GM23338 (cell line): ENCODE data around the gene PPP1CA.

Experiments used
- CREB1 ChIP-seq: fragments of 250-450 bp; sonication (Bioruptor Pico); IDR thresholded peaks from 2 replicates; pipeline ENCODE4 v1.5.0; 2020; ENCODE audit warnings: low read depth, mild to moderate bottlenecking, moderate library complexity
- EZH2 ChIP-seq: fragments of 200-600 bp; sonication (generic); IDR thresholded peaks from one replicate; pipeline ENCODE4 v1.8.0; 2017; ENCODE audit warnings: antibody characterized with exemption, mild to moderate bottlenecking, low read depth; ENCODE audit not compliant: unreplicated experiment
- EZH2phosphoT487 ChIP-seq: fragments of 200-600 bp; sonication (generic); IDR thresholded peaks from one replicate; pipeline ENCODE4 v1.8.1; 2018; ENCODE audit warnings: antibody characterized with exemption; ENCODE audit not compliant: unreplicated experiment
- JUNB ChIP-seq: IDR thresholded peaks from one replicate; pipeline ENCODE4 v1.6.1; 2016; ENCODE audit warnings: antibody characterized with exemption; ENCODE audit not compliant: unreplicated experiment
- POLR2AphosphoS5 ChIP-seq: IDR thresholded peaks from 2 replicates; pipeline ENCODE4 v1.6.1; 2016; ENCODE audit warnings: antibody characterized with exemption, low read depth
- STAT1 ChIP-seq: IDR thresholded peaks from one replicate; pipeline ENCODE4 v1.6.1; 2016; ENCODE audit warnings: antibody characterized with exemption; ENCODE audit not compliant: unreplicated experiment
- ZNF114 ChIP-seq: fragments of 250-450 bp; sonication (Bioruptor Pico); IDR thresholded peaks from 2 replicates; pipeline ENCODE4 v1.5.0; 2020; ENCODE audit warnings: mild to moderate bottlenecking, moderate library complexity
- TF ChIP-seq, protein P1 (sequence below), 2 experiments: fragments of 200-600 bp in 1 of 2; sonication (generic) in 1 of 2; conservative IDR thresholded peaks; 2 replicates each; pipeline versions ENCODE4 v1.5.1 to v1.6.1; 2016 to 2017; ENCODE audit warnings: antibody characterized with exemption in 2 of 2, low read depth in 2 of 2, mild to moderate bottlenecking in 2 of 2, moderate library complexity in 1 of 2
- TF ChIP-seq, protein P2 (sequence below): IDR thresholded peaks from 2 replicates; pipeline ENCODE4 v1.6.1; 2016; ENCODE audit warnings: antibody characterized with exemption

DNA sequence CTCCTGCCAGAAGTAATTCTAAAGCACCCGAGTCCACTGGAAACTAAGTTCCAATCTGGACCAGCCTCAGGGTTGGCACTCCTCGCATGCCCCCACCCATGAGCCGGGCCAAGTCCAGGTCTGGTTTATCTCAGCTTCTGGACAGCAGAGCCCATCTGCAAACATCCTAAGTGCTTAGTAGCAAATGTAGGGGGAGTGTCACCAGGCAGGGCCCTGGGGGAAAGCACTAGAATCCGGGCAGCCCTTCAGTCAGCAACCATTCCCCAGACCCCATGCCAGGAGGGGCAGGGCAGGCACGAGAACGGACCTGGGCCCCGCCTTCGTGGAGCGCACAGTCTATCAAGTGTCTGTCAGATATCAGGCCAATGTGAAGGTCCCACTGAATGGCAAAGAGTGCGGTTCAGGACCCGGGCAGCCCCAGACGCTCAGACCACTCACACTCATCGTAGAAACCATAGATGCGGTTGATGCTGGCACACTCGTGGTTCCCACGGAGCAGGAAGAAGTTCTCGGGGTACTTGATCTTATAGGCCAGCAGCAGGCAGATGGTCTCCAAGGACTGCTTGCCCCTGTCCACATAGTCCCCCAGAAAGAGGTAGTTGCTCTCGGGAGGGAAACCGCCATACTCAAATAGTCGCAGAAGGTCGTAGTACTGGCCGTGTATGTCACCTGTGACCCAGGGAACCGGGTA, 1.3 kb downstream of the PPP1CA start:
- TF ChIP-seq EZH2phosphoT487 (no peak), ZNF114 (CRISPR knock-in tag) (no peak), CREB1 (CRISPR knock-in tag) (no peak), JUNB (no peak), POLR2AphosphoS5 (no peak), EZH2 (no peak), STAT1 (no peak)
- TF ChIP-seq, protein P1, sequence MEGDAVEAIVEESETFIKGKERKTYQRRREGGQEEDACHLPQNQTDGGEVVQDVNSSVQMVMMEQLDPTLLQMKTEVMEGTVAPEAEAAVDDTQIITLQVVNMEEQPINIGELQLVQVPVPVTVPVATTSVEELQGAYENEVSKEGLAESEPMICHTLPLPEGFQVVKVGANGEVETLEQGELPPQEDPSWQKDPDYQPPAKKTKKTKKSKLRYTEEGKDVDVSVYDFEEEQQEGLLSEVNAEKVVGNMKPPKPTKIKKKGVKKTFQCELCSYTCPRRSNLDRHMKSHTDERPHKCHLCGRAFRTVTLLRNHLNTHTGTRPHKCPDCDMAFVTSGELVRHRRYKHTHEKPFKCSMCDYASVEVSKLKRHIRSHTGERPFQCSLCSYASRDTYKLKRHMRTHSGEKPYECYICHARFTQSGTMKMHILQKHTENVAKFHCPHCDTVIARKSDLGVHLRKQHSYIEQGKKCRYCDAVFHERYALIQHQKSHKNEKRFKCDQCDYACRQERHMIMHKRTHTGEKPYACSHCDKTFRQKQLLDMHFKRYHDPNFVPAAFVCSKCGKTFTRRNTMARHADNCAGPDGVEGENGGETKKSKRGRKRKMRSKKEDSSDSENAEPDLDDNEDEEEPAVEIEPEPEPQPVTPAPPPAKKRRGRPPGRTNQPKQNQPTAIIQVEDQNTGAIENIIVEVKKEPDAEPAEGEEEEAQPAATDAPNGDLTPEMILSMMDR (conservative IDR thresholded peaks at IDR 0.05; ENCODE audit: low read depth in 2 of 2), result no peak
- TF ChIP-seq, protein P2, sequence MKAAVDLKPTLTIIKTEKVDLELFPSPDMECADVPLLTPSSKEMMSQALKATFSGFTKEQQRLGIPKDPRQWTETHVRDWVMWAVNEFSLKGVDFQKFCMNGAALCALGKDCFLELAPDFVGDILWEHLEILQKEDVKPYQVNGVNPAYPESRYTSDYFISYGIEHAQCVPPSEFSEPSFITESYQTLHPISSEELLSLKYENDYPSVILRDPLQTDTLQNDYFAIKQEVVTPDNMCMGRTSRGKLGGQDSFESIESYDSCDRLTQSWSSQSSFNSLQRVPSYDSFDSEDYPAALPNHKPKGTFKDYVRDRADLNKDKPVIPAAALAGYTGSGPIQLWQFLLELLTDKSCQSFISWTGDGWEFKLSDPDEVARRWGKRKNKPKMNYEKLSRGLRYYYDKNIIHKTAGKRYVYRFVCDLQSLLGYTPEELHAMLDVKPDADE, result no peak
